Jurkat, Clone E6-1 (cell line): Measurements from ENCODE around the gene UPK2.
A peak's percentile ranks its signal among the peaks of the same experiment; 100 is the strongest.

Experiments used
- DNase-seq: peaks from one replicate; pipeline ENCODE4 v3.0.0-alpha.2; 2011; ENCODE audit warnings: low read depth, low spot score
- H3K4me3 ChIP-seq: 2 replicates; pipeline ENCODE4 v1.5.1; 2011; ENCODE audit warnings: mild to moderate bottlenecking, low read length, control low read depth, moderate library complexity

Gene UPK2

GRCh38 chr11:118916842-118917388 is 39.2 kb upstream of the UPK2 start:
- no peak for DNase-seq
- no peak overlapping the region for H3K4me3 ChIP-seq

- H3K4me3 ChIP-seq, result no peak overlapping the region
Measured at GRCh38 chr11:118917481-118918127, 38.5 kb upstream of the UPK2 start.

GRCh38 chr11:118918128-118918685 is 37.9 kb upstream of the UPK2 start:
- H3K4me3 ChIP-seq, result no peak overlapping the region
- DNase-seq, result no peak

More at GRCh38 chr11:118917481-118918127, 38.5 kb upstream of the UPK2 start:
- no peak for DNase-seq

- no peak overlapping the region for H3K4me3 ChIP-seq
- DNase-seq, result no peak
Measured at GRCh38 chr11:118918686-118919280, 37.3 kb upstream of the UPK2 start.

GRCh38 chr11:118921121-118921928 is 34.8 kb upstream of the UPK2 start:
- H3K4me3 ChIP-seq, result no peak overlapping the region
- DNase-seq, result no peak

- no peak overlapping the region for H3K4me3 ChIP-seq
- DNase-seq, result no peak
Measured at GRCh38 chr11:118921929-118922744, 34.0 kb upstream of the UPK2 start.

GRCh38 chr11:118922745-118923627 is 33.1 kb upstream of the UPK2 start:
- no peak for DNase-seq
- no peak overlapping the region for H3K4me3 ChIP-seq

GRCh38 chr11:118923721-118924587 is 32.1 kb upstream of the UPK2 start:
- no peak for DNase-seq
- peak overlapping the region; percentile 62; the same call in 1 of the 2 replicates for H3K4me3 ChIP-seq

GRCh38 chr11:118924591-118925585 is 31.2 kb upstream of the UPK2 start:
- DNase-seq, result no peak
- H3K4me3 ChIP-seq, result peak overlapping the region; percentile 62

GRCh38 chr11:118927554-118928100 is 28.5 kb upstream of the UPK2 start:
- H3K4me3 ChIP-seq, result peak overlapping the region; percentile 75

GRCh38 chr11:118928101-118928869 is 27.8 kb upstream of the UPK2 start:
- DNase-seq, result peak; percentile 89
- H3K4me3 ChIP-seq, result peak overlapping the region; percentile 75

More at GRCh38 chr11:118927554-118928100, 28.5 kb upstream of the UPK2 start:
- no peak for DNase-seq

- no peak for DNase-seq
- H3K4me3 ChIP-seq, result peak overlapping the region; percentile 75
Measured at GRCh38 chr11:118928870-118929500, 27.1 kb upstream of the UPK2 start.

GRCh38 chr11:118929501-118930093 is 26.5 kb upstream of the UPK2 start:
- peak; percentile 89 for DNase-seq
- H3K4me3 ChIP-seq, result peak overlapping the region; percentile 75
